H1 (cell line): ENCODE data around the gene PGBD4. TPM values are rescaled to one million over a fixed set of nuclear protein-coding genes. Genes with fewer than 3 reads are reported as not detected.

Source experiments
- GABPA ChIP-seq: IDR thresholded peaks from 2 replicates; pipeline ENCODE4 v1.6.1; 2011; ENCODE audit warnings: mild to moderate bottlenecking, low read length, moderate library complexity, borderline replicate concordance; ENCODE audit not compliant: insufficient read depth
- KDM5A ChIP-seq: fragments of 200-600 bp; IDR thresholded peaks from 2 replicates; pipeline ENCODE4 v1.7.1; 2012; ENCODE audit warnings: mild to moderate bottlenecking, low read length, inconsistent platforms, mixed read lengths
- ZNF274 ChIP-seq: IDR thresholded peaks from 2 replicates; pipeline ENCODE4 v1.7.0; 2012; ENCODE audit warnings: low read length, borderline replicate concordance; ENCODE audit errors: extremely low read depth
- polyA plus RNA-seq, 7 experiments: library from polyadenylated mRNA; depleted of rRNA in 3 of 7; stranded (reverse) in 5 of 7; unstranded in 2 of 7; fragments of >200 nt in 5 of 7; fragments of 200-250 nt in 2 of 7; gene quantifications; 1 replicate in 5 of 7; 2 replicates in 1 of 7; 4 replicates in 1 of 7; pipeline versions ENCODE4 v1.2.1 to v1.2.3, GENCODE V29; 2011 to 2013; ENCODE audit warnings: missing spikeins in 2 of 7, mixed read lengths in 2 of 7
- total RNA-seq: library from RNA; stranded (reverse); fragmentation: NEBNext Ultra II Directional; extraction: Animal tissue kit (Norgen Biotek cat#: 25700); gene quantifications from 2 replicates; pipeline ENCODE4 v1.2.1, GENCODE V29; 2021
- TF ChIP-seq, protein P1 (sequence below): fragments of 300-600 bp; sonication (generic); IDR thresholded peaks from 2 replicates; pipeline ENCODE4 v1.7.1; 2012; ENCODE audit warnings: low read length, moderate library complexity, mild to moderate bottlenecking, inconsistent platforms; ENCODE audit not compliant: insufficient replicate concordance

Gene PGBD4
- total and polyA plus RNA-seq, 2 of the 8 experiments (the other 6 are each of a cell fraction or from before 2014, with no cell fraction given), result 0.68 to 0.76 TPM

DNA sequence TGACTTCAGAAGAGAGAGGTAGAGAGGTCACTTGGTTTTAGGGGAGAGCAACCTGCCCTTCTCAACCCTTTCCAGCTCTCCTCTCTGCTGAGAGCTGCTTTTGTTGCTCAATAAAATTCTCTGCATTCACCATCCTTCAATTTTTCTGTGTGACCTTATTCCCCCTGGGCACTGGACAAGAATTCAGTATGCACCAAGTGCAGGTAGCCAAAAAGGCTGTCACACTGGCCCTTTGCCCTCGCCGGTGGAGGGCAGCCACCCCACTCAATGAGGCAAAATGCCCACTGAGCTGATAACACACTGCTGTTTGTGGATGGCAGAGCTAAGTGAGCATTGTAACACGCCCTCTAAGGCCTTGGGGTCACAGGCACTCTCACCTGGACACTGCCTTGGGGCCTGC, 12.9 kb downstream of the PGBD4 start (continued):
- TF ChIP-seq, protein P1, sequence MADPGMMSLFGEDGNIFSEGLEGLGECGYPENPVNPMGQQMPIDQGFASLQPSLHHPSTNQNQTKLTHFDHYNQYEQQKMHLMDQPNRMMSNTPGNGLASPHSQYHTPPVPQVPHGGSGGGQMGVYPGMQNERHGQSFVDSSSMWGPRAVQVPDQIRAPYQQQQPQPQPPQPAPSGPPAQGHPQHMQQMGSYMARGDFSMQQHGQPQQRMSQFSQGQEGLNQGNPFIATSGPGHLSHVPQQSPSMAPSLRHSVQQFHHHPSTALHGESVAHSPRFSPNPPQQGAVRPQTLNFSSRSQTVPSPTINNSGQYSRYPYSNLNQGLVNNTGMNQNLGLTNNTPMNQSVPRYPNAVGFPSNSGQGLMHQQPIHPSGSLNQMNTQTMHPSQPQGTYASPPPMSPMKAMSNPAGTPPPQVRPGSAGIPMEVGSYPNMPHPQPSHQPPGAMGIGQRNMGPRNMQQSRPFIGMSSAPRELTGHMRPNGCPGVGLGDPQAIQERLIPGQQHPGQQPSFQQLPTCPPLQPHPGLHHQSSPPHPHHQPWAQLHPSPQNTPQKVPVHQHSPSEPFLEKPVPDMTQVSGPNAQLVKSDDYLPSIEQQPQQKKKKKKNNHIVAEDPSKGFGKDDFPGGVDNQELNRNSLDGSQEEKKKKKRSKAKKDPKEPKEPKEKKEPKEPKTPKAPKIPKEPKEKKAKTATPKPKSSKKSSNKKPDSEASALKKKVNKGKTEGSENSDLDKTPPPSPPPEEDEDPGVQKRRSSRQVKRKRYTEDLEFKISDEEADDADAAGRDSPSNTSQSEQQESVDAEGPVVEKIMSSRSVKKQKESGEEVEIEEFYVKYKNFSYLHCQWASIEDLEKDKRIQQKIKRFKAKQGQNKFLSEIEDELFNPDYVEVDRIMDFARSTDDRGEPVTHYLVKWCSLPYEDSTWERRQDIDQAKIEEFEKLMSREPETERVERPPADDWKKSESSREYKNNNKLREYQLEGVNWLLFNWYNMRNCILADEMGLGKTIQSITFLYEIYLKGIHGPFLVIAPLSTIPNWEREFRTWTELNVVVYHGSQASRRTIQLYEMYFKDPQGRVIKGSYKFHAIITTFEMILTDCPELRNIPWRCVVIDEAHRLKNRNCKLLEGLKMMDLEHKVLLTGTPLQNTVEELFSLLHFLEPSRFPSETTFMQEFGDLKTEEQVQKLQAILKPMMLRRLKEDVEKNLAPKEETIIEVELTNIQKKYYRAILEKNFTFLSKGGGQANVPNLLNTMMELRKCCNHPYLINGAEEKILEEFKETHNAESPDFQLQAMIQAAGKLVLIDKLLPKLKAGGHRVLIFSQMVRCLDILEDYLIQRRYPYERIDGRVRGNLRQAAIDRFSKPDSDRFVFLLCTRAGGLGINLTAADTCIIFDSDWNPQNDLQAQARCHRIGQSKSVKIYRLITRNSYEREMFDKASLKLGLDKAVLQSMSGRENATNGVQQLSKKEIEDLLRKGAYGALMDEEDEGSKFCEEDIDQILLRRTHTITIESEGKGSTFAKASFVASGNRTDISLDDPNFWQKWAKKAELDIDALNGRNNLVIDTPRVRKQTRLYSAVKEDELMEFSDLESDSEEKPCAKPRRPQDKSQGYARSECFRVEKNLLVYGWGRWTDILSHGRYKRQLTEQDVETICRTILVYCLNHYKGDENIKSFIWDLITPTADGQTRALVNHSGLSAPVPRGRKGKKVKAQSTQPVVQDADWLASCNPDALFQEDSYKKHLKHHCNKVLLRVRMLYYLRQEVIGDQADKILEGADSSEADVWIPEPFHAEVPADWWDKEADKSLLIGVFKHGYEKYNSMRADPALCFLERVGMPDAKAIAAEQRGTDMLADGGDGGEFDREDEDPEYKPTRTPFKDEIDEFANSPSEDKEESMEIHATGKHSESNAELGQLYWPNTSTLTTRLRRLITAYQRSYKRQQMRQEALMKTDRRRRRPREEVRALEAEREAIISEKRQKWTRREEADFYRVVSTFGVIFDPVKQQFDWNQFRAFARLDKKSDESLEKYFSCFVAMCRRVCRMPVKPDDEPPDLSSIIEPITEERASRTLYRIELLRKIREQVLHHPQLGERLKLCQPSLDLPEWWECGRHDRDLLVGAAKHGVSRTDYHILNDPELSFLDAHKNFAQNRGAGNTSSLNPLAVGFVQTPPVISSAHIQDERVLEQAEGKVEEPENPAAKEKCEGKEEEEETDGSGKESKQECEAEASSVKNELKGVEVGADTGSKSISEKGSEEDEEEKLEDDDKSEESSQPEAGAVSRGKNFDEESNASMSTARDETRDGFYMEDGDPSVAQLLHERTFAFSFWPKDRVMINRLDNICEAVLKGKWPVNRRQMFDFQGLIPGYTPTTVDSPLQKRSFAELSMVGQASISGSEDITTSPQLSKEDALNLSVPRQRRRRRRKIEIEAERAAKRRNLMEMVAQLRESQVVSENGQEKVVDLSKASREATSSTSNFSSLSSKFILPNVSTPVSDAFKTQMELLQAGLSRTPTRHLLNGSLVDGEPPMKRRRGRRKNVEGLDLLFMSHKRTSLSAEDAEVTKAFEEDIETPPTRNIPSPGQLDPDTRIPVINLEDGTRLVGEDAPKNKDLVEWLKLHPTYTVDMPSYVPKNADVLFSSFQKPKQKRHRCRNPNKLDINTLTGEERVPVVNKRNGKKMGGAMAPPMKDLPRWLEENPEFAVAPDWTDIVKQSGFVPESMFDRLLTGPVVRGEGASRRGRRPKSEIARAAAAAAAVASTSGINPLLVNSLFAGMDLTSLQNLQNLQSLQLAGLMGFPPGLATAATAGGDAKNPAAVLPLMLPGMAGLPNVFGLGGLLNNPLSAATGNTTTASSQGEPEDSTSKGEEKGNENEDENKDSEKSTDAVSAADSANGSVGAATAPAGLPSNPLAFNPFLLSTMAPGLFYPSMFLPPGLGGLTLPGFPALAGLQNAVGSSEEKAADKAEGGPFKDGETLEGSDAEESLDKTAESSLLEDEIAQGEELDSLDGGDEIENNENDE, result no peak
- TF ChIP-seq ZNF274 (no peak), KDM5A (no peak), GABPA (no peak)
